GM19328 (cell line): ENCODE measurements around the gene C2.
"Not testable (repeated sequence)": the region's sequence is repeated elsewhere in the genome, so short reads cannot be mapped to it uniquely, and the experiment has no call there.

Experiments used
- ATAC-seq: cut with Tn5 transposase; IDR thresholded peaks from one replicate; pipeline ENCODE4 v1.9.1; 2021; ENCODE audit warnings: mild to moderate bottlenecking, moderate library complexity; ENCODE audit not compliant: unreplicated experiment

The C2 gene

GRCh38 chr6:31920811-31921210 is 6.7 kb upstream of the C2 start:
- ATAC-seq, result no peak

DNA sequence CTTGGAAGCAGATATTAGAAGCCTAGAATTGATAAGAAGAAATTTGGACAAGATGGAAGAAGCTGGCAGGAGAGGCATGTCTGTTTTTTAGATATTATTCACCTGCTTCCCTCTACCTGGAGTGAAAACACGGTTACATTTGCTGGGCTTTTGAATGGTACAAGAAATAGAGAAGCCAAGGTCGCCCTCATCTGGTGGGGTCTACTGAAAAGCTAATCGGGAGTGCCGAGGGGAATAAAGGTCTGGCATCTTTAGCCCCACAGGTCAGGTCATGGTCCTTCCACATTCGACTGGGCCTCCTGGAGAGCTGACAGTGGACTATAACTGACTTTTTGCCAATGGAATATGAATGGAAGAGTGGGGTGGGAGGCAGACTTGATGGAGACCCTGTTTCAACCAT is 4.6 kb upstream of the C2 start:
- no peak for ATAC-seq

DNA sequence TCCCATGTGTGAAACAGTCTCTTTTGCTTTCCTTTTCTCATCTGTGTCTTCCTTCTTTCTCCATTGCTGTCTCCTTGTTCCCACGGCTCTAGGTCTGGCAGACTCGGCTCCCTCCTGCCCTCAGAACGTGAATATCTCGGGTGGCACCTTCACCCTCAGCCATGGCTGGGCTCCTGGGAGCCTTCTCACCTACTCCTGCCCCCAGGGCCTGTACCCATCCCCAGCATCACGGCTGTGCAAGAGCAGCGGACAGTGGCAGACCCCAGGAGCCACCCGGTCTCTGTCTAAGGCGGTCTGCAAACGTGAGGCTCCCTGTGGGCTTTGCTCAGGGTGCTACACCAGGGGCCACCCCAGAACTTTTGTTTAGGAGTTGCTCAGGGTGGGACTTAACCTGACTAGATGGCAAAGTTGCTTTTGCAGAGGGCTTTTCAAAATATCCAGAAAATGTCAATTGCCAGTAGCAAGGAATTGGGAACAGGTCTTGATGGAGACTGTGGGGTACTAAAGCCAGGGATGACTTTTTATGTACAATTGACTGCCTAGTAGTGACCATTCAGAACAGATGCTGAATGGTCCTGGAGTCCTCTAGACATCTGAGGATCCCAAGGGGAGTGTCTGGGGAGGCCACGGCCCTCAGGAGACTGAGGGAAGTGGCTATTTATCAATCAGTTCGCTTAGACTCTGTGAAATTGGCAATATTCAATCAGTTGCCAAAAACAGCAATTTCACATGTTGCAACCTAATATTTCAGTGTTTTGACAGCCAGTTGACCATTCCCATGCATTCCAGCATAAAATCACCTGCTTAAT is 550 bp downstream of the C2 start:
- no peak for ATAC-seq

DNA sequence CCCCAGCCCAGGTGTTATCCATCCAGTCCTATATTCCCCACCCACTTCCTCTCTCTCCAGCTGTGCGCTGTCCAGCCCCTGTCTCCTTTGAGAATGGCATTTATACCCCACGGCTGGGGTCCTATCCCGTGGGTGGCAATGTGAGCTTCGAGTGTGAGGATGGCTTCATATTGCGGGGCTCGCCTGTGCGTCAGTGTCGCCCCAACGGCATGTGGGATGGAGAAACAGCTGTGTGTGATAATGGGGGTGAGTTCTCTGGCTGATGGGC is 1.1 kb downstream of the C2 start:
- no peak for ATAC-seq

- ATAC-seq, result no peak
Measured at GRCh38 chr6:31930962-31931361, 3.4 kb downstream of the C2 start.

DNA sequence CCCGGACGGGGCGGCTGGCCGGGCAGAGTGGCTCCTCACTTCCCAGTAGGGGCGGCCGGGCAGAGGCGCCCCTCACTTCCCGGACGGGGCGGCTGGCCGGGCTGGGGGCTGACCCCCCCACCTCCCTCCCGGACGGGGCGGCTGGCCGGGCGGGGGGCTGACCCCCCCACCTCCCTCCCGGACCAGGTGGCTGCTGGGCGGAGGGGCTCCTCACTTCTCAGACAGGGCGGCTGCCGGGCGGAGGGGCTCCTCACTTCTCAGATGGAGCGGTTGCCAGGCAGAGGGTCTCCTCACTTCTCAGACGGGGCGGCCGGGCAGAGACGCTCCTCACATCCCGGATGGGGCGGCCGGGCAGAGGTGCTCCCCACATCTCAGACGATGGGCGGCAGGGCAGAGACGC is 4.6 kb downstream of the C2 start:
- ATAC-seq, result not testable (repeated sequence)

DNA sequence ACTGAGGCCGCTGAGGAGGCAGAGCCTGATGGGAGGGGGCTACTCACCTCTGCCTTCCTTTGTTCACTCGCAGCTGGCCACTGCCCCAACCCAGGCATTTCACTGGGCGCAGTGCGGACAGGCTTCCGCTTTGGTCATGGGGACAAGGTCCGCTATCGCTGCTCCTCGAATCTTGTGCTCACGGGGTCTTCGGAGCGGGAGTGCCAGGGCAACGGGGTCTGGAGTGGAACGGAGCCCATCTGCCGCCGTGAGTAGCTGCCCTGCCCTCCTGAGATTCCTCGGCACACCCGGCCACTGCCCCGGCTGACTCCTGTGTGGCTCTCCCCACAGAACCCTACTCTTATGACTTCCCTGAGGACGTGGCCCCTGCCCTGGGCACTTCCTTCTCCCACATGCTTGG is 6.0 kb downstream of the C2 start:
- ATAC-seq, result no peak

GRCh38 chr6:31935021-31935420 is 7.5 kb downstream of the C2 start:
- ATAC-seq, result no peak

- ATAC-seq, result no peak
Measured at GRCh38 chr6:31935823-31936222, 8.3 kb downstream of the C2 start.

- no peak for ATAC-seq
Measured at GRCh38 chr6:31940256-31940664, 12.7 kb downstream of the C2 start.

- no peak for ATAC-seq
Measured at GRCh38 chr6:31943742-31944141, 16.2 kb downstream of the C2 start.

DNA sequence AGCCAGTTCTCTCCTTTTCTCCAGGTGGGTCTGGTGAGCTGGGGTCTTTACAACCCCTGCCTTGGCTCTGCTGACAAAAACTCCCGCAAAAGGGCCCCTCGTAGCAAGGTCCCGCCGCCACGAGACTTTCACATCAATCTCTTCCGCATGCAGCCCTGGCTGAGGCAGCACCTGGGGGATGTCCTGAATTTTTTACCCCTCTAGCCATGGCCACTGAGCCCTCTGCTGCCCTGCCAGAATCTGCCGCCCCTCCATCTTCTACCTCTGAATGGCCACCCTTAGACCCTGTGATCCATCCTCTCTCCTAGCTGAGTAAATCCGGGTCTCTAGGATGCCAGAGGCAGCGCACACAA is 17.6 kb downstream of the C2 start:
- ATAC-seq, result no peak

- ATAC-seq, result no peak
Measured at GRCh38 chr6:31945507-31946369, 18.2 kb downstream of the C2 start, which contains the start of gene CFB. CFB (plus strand) TSS chr6:31946095; CDS start chr6:31946222, 127 bp downstream.

DNA sequence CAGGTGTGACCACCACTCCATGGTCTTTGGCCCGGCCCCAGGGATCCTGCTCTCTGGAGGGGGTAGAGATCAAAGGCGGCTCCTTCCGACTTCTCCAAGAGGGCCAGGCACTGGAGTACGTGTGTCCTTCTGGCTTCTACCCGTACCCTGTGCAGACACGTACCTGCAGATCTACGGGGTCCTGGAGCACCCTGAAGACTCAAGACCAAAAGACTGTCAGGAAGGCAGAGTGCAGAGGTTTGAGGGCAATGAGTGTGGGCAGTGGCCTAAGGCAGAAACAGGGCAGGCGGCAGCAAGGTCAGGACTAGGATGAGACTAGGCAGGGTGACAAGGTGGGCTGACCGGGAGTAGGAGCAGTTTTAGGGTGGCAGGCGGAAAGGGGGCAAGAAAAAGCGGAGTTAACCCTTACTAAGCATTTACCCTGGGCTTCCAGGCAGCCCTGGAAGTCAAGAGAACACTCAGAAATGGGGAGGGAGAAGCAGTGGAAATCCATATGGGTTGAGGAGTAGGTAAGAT is 18.9 kb downstream of the C2 start:
- ATAC-seq, result no peak

DNA sequence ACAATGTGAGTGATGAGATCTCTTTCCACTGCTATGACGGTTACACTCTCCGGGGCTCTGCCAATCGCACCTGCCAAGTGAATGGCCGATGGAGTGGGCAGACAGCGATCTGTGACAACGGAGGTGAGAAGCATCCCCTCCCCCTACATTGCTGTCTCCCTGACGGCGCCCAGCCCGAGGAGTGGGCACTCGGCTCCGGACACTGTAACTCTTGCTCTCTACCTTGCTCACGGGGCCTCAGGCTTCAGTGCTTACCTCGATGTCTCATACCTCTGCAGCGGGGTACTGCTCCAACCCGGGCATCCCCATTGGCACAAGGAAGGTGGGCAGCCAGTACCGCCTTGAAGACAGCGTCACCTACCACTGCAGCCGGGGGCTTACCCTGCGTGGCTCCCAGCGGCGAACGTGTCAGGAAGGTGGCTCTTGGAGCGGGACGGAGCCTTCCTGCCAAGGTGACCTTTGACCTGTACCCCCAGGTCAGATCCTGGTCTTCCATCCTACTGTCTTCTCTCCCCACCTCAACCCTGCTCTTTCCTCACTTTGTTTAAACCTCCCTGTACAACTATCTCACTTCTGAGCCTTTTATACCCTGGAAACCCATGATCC is 19.7 kb downstream of the C2 start:
- no peak for ATAC-seq

DNA sequence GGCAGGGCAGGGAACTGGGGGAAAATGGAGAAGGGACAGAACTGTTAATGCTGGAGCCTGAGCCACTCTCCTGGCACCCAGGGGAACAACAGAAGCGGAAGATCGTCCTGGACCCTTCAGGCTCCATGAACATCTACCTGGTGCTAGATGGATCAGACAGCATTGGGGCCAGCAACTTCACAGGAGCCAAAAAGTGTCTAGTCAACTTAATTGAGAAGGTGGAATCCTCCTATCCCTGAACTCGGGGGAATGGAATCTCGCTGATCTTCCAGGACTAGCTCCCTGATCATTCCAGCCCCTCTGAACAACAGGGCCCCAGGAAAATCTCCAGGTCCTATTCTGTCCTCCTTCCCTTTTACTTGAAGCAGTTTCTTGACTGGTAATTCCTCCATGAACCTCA is 20.3 kb downstream of the C2 start:
- ATAC-seq, result no peak

DNA sequence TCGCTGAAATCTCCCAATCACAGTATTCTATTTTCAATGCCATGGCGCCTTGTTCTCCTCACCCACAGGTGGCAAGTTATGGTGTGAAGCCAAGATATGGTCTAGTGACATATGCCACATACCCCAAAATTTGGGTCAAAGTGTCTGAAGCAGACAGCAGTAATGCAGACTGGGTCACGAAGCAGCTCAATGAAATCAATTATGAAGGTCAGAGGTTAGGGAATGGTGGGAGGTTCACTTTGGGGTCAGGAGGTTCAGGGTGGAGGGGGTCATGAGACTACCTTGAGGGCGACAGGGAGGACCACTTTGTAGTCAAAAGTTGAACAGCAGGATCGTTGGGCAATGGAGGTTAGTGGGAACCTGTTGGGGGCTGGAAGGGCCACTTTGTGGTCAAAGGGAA is 20.8 kb downstream of the C2 start:
- ATAC-seq, result no peak

DNA sequence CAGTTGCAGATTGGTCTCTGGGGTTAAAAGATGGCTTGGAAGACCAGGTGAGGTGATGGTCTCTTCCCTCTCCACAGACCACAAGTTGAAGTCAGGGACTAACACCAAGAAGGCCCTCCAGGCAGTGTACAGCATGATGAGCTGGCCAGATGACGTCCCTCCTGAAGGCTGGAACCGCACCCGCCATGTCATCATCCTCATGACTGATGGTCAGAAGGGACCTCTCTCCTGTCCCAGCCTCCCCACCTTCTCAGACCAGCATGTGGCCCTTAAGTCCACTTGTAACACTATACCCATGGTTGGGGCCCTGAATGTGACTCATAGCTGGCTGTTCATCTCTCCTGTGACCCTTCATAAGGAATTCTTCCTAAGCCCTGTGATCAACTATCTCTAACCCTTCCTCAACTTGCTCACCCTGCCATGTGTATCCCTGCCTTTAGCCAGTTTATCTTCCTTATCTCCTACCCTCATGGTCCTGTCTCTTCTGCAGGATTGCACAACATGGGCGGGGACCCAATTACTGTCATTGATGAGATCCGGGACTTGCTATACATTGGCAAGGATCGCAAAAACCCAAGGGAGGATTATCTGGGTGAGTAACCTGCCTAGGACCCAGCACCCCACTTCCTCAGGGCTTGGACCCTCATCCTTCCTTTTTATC is 21.4 kb downstream of the C2 start:
- ATAC-seq, result no peak

DNA sequence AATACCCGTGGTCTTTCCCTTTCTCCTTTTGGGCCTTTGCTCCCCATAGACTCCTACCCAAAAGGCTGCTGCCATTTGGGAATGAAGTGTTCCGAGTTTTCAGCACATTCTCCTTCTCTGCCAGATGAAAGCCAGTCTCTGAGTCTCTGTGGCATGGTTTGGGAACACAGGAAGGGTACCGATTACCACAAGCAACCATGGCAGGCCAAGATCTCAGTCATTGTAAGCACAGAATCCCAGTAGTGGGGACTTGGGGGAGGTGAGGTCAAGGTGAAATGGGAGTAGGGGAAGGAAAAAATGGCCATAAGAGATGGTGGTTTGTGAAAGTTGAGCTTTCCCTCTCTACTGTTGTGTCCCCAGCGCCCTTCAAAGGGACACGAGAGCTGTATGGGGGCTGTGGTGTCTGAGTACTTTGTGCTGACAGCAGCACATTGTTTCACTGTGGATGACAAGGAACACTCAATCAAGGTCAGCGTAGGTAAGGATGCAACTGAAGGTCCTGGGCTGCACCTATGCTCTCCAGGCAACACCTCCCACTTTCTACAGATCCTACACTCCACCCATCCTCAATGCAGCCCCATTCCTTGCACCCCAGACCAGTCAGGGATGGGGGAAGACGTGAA is 22.5 kb downstream of the C2 start:
- ATAC-seq, result no peak

DNA sequence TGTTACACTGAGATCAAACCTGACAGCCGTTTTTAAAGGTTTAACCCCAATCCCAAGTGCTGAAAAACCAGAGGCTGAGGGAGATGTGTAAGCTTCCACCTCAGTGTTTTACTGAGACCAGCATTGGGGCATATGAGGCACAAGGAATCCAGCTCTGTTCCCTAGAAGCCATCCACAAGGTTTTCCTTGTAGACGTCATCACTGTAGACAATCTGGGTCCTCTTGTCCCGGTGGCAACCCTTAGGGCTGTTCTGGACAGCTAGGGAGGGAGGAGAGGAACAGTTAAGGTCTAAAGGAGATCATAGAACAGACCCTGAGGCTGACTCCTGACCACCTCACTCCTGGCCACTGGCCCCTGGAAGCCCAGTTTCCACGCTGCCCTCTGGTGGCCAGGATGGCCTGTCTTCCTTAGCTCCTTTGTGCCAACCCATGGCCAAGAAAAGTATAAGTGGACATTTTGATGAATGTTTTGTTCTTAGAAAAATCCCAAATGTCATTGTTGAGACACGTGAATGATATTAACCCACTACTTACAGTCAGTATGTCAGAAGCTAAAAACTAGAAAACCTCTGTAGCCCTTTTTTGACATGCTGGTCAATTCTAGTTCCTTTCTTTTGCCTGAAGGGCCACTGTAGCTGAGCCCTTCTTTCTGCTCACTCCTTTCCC is 24.8 kb downstream of the C2 start:
- ATAC-seq, result no peak
